HG03280 (cell line): ENCODE measurements around the gene TRAF3.

Experiments
- ATAC-seq: cut with Tn5 transposase; IDR thresholded peaks from one replicate; pipeline ENCODE4 v1.9.1; 2021; ENCODE audit warnings: mild to moderate bottlenecking, moderate library complexity; ENCODE audit not compliant: unreplicated experiment

The TRAF3 gene

GRCh38 chr14:102907303-102907844 lies 130.1 kb downstream of the TRAF3 start:
- ATAC-seq, result no peak

- no peak for ATAC-seq
These were observed 130.9 kb downstream of the TRAF3 start for GRCh38 chr14:102907980-102908730.

GRCh38 chr14:102908766-102909455 lies 131.7 kb downstream of the TRAF3 start:
- no peak for ATAC-seq

- ATAC-seq, result no peak
These were observed 132.2 kb downstream of the TRAF3 start for GRCh38 chr14:102909462-102909861.

- ATAC-seq, result no peak
These were observed 132.7 kb downstream of the TRAF3 start for GRCh38 chr14:102909911-102910310.

- no peak for ATAC-seq
These were observed 133.2 kb downstream of the TRAF3 start for GRCh38 chr14:102910442-102910841.

GRCh38 chr14:102911541-102911951 lies 134.3 kb downstream of the TRAF3 start:
- no peak for ATAC-seq

- no peak for ATAC-seq
These were observed 134.9 kb downstream of the TRAF3 start for GRCh38 chr14:102911991-102912761.

- ATAC-seq, result no peak
These were observed 136.3 kb downstream of the TRAF3 start for GRCh38 chr14:102913341-102914211.

- no peak for ATAC-seq
These were observed 137.4 kb downstream of the TRAF3 start for GRCh38 chr14:102914474-102915291.

GRCh38 chr14:102915292-102916110 lies 138.3 kb downstream of the TRAF3 start:
- no peak for ATAC-seq

GRCh38 chr14:102916347-102917055 lies 139.3 kb downstream of the TRAF3 start:
- no peak for ATAC-seq

GRCh38 chr14:102917056-102917385 lies 139.8 kb downstream of the TRAF3 start:
- ATAC-seq, result no peak

GRCh38 chr14:102917469-102918211 lies 140.4 kb downstream of the TRAF3 start:
- ATAC-seq, result no peak

- ATAC-seq, result no peak
These were observed 141.2 kb downstream of the TRAF3 start for GRCh38 chr14:102918438-102918837.

- ATAC-seq, result no peak
These were observed 143.2 kb downstream of the TRAF3 start for GRCh38 chr14:102920273-102920997.

- ATAC-seq, result no peak
These were observed 143.7 kb downstream of the TRAF3 start for GRCh38 chr14:102920998-102921304.
